ENCODE results near the gene PDE4D. TPM values are rescaled to one million over a fixed set of nuclear protein-coding genes. Genes with fewer than 3 reads are reported as not detected.

The PDE4D gene
- total and polyA plus RNA-seq, 3 experiments from 2014 or later = 5.6 to 18.3 (median 17.7) TPM

GRCh38 chr5:59732301-59732700 lies 161.2 kb downstream of the PDE4D start:
- Histone ChIP-seq H3K27me3 (ENCODE audit: insufficient read depth, low read length, poor library complexity, severe bottlenecking) (no peaks in the 10 kb centered on the region), H3K36me3 (ENCODE audit: insufficient read depth, low read length) (no peaks in the 10 kb centered on the region), H3K4me3 (ENCODE audit: low read length) (no peak overlapping the region), H3K4me1 (ENCODE audit: insufficient read depth, low read length) (no peaks in the 10 kb centered on the region), H3K27ac (ENCODE audit: low read depth, low read length) (no peak overlapping the region), H3K9me3 (ENCODE audit: low read length) (no peaks in the 10 kb centered on the region)
- no peaks in the 10 kb centered on the region for H3K9me3 Mint-ChIP-seq
- no peaks in the 10 kb centered on the region for H3K36me3 Mint-ChIP-seq
- CTCF ChIA-PET = interaction anchor here (0.9 kb wide), 1 partner anchor 13 kb away, joined by 3 read pairs; no protein-coding TSS in a partner anchor
- POLR2A ChIA-PET = no interaction called here
- no peaks in the 10 kb centered on the region for H3K27me3 Mint-ChIP-seq
- DNase-seq = no peak
- H3K27ac Mint-ChIP-seq = no peak overlapping the region
- no peaks in the 10 kb centered on the region for H3K4me1 Mint-ChIP-seq
- H3K4me3 Mint-ChIP-seq = no peak overlapping the region

- no peaks in the 10 kb centered on the region for H3K36me3 Mint-ChIP-seq
- H3K36me3 ChIP-seq (ENCODE audit: insufficient read depth, low read length) = no peaks in the 10 kb centered on the region
- no peak overlapping the region for H3K4me3 ChIP-seq (ENCODE audit: low read length)
- H3K27ac Mint-ChIP-seq = no peak overlapping the region
- no peak for DNase-seq
- no peaks in the 10 kb centered on the region for H3K4me1 Mint-ChIP-seq
- no peaks in the 10 kb centered on the region for H3K9me3 ChIP-seq (ENCODE audit: low read length)
- H3K9me3 Mint-ChIP-seq = no peaks in the 10 kb centered on the region
- H3K27ac ChIP-seq (ENCODE audit: low read depth, low read length) = no peak overlapping the region
- no peaks in the 10 kb centered on the region for H3K27me3 Mint-ChIP-seq
- no peak overlapping the region for H3K4me3 Mint-ChIP-seq
- ChIA-PET POLR2A (no interaction called here), CTCF (interaction anchor here (0.9 kb wide), 1 partner anchor 12 kb away, joined by 3 read pairs; no protein-coding TSS in a partner anchor)
- H3K4me1 ChIP-seq (ENCODE audit: insufficient read depth, low read length) = no peaks in the 10 kb centered on the region
- no peaks in the 10 kb centered on the region for H3K27me3 ChIP-seq (ENCODE audit: insufficient read depth, low read length, poor library complexity, severe bottlenecking)
Measured at GRCh38 chr5:59731809-59732208, 161.7 kb downstream of the PDE4D start.

GRCh38 chr5:59729820-59730219 lies 163.7 kb downstream of the PDE4D start:
- H3K27me3 Mint-ChIP-seq = no peaks in the 10 kb centered on the region
- H3K27ac Mint-ChIP-seq = no peak overlapping the region
- H3K27ac ChIP-seq (ENCODE audit: low read depth, low read length) = no peak overlapping the region
- H3K4me3 Mint-ChIP-seq = no peak overlapping the region
- peaks cover 0 to 4% (median 0%) of the 10 kb centered on the region in 5 donors for H3K9me3 Mint-ChIP-seq
- no peaks in the 10 kb centered on the region for H3K36me3 ChIP-seq (ENCODE audit: insufficient read depth, low read length)
- no peaks in the 10 kb centered on the region for H3K9me3 ChIP-seq (ENCODE audit: low read length)
- no peak for DNase-seq
- H3K27me3 ChIP-seq (ENCODE audit: insufficient read depth, low read length, poor library complexity, severe bottlenecking) = no peaks in the 10 kb centered on the region
- ChIA-PET POLR2A (no interaction called here), CTCF (no interaction called here)
- no peaks in the 10 kb centered on the region for H3K36me3 Mint-ChIP-seq
- no peaks in the 10 kb centered on the region for H3K4me1 Mint-ChIP-seq
- no peak overlapping the region for H3K4me3 ChIP-seq (ENCODE audit: low read length)
- H3K4me1 ChIP-seq (ENCODE audit: insufficient read depth, low read length) = no peaks in the 10 kb centered on the region

GRCh38 chr5:59729357-59729756 lies 164.2 kb downstream of the PDE4D start:
- ChIA-PET CTCF (no interaction called here), POLR2A (no interaction called here)
- Histone ChIP-seq H3K4me1 (ENCODE audit: insufficient read depth, low read length) (no peaks in the 10 kb centered on the region), H3K36me3 (ENCODE audit: insufficient read depth, low read length) (no peaks in the 10 kb centered on the region), H3K9me3 (ENCODE audit: low read length) (no peaks in the 10 kb centered on the region), H3K27ac (ENCODE audit: low read depth, low read length) (no peak overlapping the region), H3K4me3 (ENCODE audit: low read length) (no peak overlapping the region), H3K27me3 (ENCODE audit: insufficient read depth, low read length, poor library complexity, severe bottlenecking) (no peaks in the 10 kb centered on the region)
- no peak overlapping the region for H3K27ac Mint-ChIP-seq
- H3K4me3 Mint-ChIP-seq = no peak overlapping the region
- H3K27me3 Mint-ChIP-seq = no peaks in the 10 kb centered on the region
- no peaks in the 10 kb centered on the region for H3K36me3 Mint-ChIP-seq
- H3K9me3 Mint-ChIP-seq = peaks cover 0 to 7% (median 0%) of the 10 kb centered on the region in 5 donors
- DNase-seq = no peak
- H3K4me1 Mint-ChIP-seq = no peaks in the 10 kb centered on the region

GRCh38 chr5:59728356-59728755 lies 165.2 kb downstream of the PDE4D start:
- DNase-seq = no peak
- H3K27me3 Mint-ChIP-seq = no peaks in the 10 kb centered on the region
- H3K4me3 ChIP-seq (ENCODE audit: low read length) = no peak overlapping the region
- no peaks in the 10 kb centered on the region for H3K36me3 ChIP-seq (ENCODE audit: insufficient read depth, low read length)
- ChIA-PET POLR2A (no interaction called here), CTCF (no interaction called here)
- H3K4me1 Mint-ChIP-seq = no peaks in the 10 kb centered on the region
- no peaks in the 10 kb centered on the region for H3K36me3 Mint-ChIP-seq
- no peaks in the 10 kb centered on the region for H3K4me1 ChIP-seq (ENCODE audit: insufficient read depth, low read length)
- no peak overlapping the region for H3K4me3 Mint-ChIP-seq
- H3K9me3 ChIP-seq (ENCODE audit: low read length) = no peaks in the 10 kb centered on the region
- H3K27ac ChIP-seq (ENCODE audit: low read depth, low read length) = no peak overlapping the region
- H3K9me3 Mint-ChIP-seq = peaks cover 0 to 7% (median 0%) of the 10 kb centered on the region in 5 donors
- no peaks in the 10 kb centered on the region for H3K27me3 ChIP-seq (ENCODE audit: insufficient read depth, low read length, poor library complexity, severe bottlenecking)
- H3K27ac Mint-ChIP-seq = no peak overlapping the region

- no peaks in the 10 kb centered on the region for H3K4me1 ChIP-seq (ENCODE audit: insufficient read depth, low read length)
- no peaks in the 10 kb centered on the region for H3K27me3 Mint-ChIP-seq
- no peak overlapping the region for H3K27ac ChIP-seq (ENCODE audit: low read depth, low read length)
- POLR2A ChIA-PET = no interaction called here
- H3K4me1 Mint-ChIP-seq = no peaks in the 10 kb centered on the region
- DNase-seq = no peak
- CTCF ChIA-PET = no interaction called here
- no peaks in the 10 kb centered on the region for H3K36me3 ChIP-seq (ENCODE audit: insufficient read depth, low read length)
- peaks cover 0 to 7% (median 0%) of the 10 kb centered on the region in 5 donors for H3K9me3 Mint-ChIP-seq
- H3K9me3 ChIP-seq (ENCODE audit: low read length) = no peaks in the 10 kb centered on the region
- H3K36me3 Mint-ChIP-seq = no peaks in the 10 kb centered on the region
- no peak overlapping the region for H3K4me3 ChIP-seq (ENCODE audit: low read length)
- no peaks in the 10 kb centered on the region for H3K27me3 ChIP-seq (ENCODE audit: insufficient read depth, low read length, poor library complexity, severe bottlenecking)
- no peak overlapping the region for H3K27ac Mint-ChIP-seq
- H3K4me3 Mint-ChIP-seq = no peak overlapping the region
Measured at GRCh38 chr5:59727186-59727585, 166.3 kb downstream of the PDE4D start.

- no peaks in the 10 kb centered on the region for H3K27me3 Mint-ChIP-seq
- no peaks in the 10 kb centered on the region for H3K4me1 Mint-ChIP-seq
- CTCF ChIA-PET = no interaction called here
- Histone ChIP-seq H3K36me3 (ENCODE audit: insufficient read depth, low read length) (no peaks in the 10 kb centered on the region), H3K27me3 (ENCODE audit: insufficient read depth, low read length, poor library complexity, severe bottlenecking) (no peaks in the 10 kb centered on the region), H3K4me1 (ENCODE audit: insufficient read depth, low read length) (no peaks in the 10 kb centered on the region), H3K9me3 (ENCODE audit: low read length) (no peaks in the 10 kb centered on the region), H3K27ac (ENCODE audit: low read depth, low read length) (no peak overlapping the region), H3K4me3 (ENCODE audit: low read length) (no peak overlapping the region)
- POLR2A ChIA-PET = no interaction called here
- peaks cover 0 to 7% (median 0%) of the 10 kb centered on the region in 5 donors for H3K9me3 Mint-ChIP-seq
- H3K27ac Mint-ChIP-seq = no peak overlapping the region
- no peak overlapping the region for H3K4me3 Mint-ChIP-seq
- no peak for DNase-seq
- no peaks in the 10 kb centered on the region for H3K36me3 Mint-ChIP-seq
Measured at GRCh38 chr5:59725392-59725767, 168.1 kb downstream of the PDE4D start.

- Histone ChIP-seq H3K27ac (ENCODE audit: low read depth, low read length) (no peak overlapping the region), H3K4me3 (ENCODE audit: low read length) (no peak overlapping the region), H3K36me3 (ENCODE audit: insufficient read depth, low read length) (no peaks in the 10 kb centered on the region), H3K9me3 (ENCODE audit: low read length) (no peaks in the 10 kb centered on the region), H3K4me1 (ENCODE audit: insufficient read depth, low read length) (no peaks in the 10 kb centered on the region), H3K27me3 (ENCODE audit: insufficient read depth, low read length, poor library complexity, severe bottlenecking) (no peaks in the 10 kb centered on the region)
- Mint-ChIP-seq H3K27me3 (no peaks in the 10 kb centered on the region), H3K27ac (no peak overlapping the region), H3K36me3 (no peaks in the 10 kb centered on the region), H3K4me1 (no peaks in the 10 kb centered on the region), H3K4me3 (no peak overlapping the region), H3K9me3 (peaks cover 0 to 7% (median 0%) of the 10 kb centered on the region in 5 donors)
- CTCF ChIA-PET = no interaction called here
- DNase-seq = no peak
- POLR2A ChIA-PET = no interaction called here
Measured at GRCh38 chr5:59724482-59725391, 168.8 kb downstream of the PDE4D start.
